ENCODE data around the gene CCL3.
"Not testable (repeated sequence)": the region's sequence is repeated elsewhere in the genome, so short reads cannot be mapped to it uniquely, and the experiment has no call there.

Gene CCL3

GRCh38 chr17:36089888-36090836, at the start of gene CCL3:
TSS of gene CCL3 (minus strand) at chr17:36090143. CDS start at chr17:36090058, 85 bp downstream.
- DNase-seq: no peak

DNA sequence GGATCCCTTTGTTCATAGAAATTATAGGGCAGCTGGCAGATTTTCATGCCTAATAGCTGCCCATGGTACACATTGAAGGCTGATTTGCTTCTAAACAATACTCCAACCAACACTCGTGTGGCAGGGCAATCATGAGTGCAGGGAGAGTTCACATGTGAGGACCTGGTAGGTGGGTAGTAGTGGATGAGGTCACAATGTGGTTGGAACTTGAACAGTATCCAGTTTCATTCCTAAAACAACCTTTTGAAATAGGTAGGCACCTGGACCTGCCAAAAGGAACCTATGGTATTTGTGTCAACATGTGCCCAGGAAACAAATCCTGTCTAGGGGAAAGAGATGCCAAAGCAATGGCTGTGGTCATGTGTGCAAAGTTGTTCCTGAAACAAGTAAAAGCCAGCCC, 46.5 kb upstream of the CCL3 start:
- no peak for DNase-seq

DNA sequence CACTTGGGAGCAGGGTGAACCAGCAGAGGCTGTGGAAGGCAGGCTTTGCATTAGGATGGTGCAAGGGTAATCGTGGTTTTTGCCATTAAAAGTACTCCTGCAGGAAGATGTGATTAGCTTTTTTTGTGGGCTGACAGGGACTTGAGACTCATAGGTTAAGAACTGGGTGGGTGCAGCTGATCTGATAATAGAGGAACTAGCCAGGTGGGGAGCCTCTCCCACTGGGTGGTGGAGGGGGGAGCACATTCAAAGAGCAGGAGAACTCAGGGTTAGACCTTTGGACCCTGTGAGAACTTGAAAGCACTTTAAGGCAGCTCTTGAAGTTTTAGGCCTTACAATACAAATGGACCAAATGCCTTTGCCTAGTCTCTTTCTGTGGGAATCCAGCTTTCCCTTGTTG, 46.1 kb upstream of the CCL3 start:
- no peak for DNase-seq

DNA sequence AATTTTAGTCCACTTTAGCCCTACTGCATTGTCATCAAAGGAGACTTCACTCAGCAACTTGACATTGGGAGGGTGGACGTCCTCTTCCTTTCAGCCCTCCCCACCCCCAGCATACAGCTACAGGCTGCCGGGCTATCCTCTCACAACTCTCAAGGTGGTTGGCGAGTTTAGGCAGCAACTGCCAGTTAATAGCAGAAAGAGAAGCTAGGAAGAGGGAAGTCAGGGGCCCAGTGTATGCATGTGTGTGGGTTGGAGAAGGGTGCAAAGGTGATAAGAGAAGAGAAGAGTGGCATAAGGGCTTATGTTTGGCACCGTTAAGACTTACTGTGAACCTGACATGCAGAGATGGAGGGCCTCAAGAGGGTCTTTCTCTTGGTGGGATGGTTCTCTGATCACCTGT, 45.5 kb upstream of the CCL3 start:
- DNase-seq: no peak

DNA sequence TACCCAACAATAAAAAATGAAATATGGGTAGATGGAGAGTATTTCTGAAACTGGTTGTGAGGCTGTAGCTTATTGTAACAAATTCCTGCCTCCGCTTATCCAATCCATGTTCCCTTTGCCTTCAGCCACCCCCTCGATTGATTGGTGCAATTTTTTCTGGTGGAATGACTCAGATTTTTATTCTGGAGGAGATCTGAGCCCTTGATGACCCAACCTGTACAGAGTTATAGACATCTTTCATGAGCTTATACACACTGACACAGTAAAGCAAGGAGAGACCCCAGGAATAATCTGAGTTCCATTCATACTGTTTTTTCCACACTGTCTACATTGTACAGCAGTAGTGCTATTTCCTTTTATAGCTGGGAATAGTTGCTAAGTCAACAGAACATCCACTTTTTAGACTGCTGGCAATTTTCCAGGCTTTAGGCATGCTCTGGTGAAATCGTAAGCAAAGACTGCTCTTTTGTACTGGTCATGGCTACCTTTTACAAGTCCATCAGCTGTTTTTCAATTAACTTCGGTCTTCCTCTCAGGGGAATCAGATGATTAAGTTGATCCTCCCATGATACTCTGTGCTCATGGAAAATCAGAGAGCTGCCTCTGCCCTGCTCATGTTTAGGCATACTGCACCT, 43.8 kb upstream of the CCL3 start:
- DNase-seq: no peak

DNA sequence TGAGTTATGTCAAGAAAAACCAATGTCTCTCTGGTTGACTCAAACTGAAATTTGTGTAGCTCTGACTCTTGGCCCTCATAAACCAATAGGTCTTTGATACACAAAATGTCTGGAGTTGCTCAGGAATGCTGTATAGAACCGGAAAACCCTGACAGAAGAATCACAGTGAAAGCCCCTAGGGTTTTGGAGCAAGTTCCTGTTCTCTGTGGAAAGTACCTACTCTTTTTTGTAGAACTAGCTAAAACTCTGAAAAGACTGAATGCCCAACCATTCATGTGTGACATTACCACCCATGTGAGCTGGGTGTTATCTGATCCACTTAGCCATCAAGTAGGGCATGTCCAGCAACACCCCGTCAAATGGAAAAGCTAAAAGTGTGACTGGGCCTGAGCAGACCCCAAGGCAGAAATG, 42.5 kb upstream of the CCL3 start:
- no peak for DNase-seq

GRCh38 chr17:36131931-36132330, 42.0 kb upstream of the CCL3 start:
- no peak for DNase-seq

DNA sequence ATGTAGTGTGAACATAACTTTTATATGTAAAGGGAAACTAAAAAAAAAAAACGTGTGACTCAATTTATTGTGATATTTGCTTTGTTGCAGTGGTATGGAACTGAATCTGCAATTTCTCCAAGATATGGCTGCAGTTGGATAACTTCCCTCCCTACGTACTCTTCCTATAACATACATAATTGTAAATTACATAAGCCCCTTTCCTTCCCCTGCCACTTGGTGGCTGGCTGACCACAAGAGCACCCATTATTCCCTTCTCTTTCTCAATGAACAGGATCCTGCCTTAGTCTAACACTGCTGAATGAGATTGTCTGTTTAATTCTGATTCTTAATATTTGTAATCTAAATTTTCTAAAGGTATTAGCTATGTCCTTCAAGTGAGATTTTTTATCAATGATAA, 41.5 kb upstream of the CCL3 start:
- DNase-seq: no peak

GRCh38 chr17:36130346-36130745, 40.4 kb upstream of the CCL3 start:
- no peak for DNase-seq

- no peak for DNase-seq
These were observed 39.7 kb upstream of the CCL3 start for GRCh38 chr17:36129616-36130015.

GRCh38 chr17:36128411-36128978, 38.6 kb upstream of the CCL3 start:
- no peak for DNase-seq

GRCh38 chr17:36127911-36128310, 38.0 kb upstream of the CCL3 start:
- DNase-seq: no peak

DNA sequence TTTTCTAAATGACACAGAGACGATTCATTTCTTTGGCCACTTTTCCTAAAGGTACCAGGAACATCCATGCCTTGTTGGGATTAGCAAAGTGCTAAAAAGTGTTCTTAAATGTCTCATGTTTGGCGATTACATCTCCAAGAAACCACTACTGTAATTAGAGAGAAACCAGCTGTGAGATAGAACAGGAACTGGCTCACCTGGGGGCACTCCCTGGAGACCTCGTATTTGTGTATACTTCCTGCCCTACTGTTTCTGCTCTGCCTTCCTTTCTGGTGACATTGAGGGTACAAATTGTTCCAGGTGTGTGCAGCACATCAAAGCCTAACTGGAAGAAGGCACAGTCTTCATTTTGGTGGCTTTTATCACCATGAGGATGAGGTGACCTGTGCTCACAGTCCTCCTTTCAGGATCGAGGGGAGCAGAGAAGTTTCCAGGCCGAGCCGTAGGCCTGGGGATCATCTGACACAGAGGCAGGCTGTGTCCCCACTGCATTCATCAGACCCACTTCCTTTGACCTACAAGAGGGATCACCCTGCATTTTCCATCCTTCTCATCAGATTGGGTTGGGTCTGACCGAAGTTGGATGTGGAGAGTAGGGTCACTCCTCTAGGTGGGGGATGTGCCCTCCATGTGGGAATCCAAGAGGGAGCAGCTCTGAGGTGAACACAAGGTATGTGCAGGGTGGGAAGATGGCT, 37.4 kb upstream of the CCL3 start:
- no peak for DNase-seq

GRCh38 chr17:36124879-36125824, 35.2 kb upstream of the CCL3 start:
- DNase-seq: no peak

GRCh38 chr17:36123431-36123830, 33.5 kb upstream of the CCL3 start:
- DNase-seq: no peak

GRCh38 chr17:36121099-36121498, 31.2 kb upstream of the CCL3 start:
- DNase-seq: not testable (repeated sequence)

GRCh38 chr17:36120221-36120620, 30.3 kb upstream of the CCL3 start:
- no peak for DNase-seq

DNA sequence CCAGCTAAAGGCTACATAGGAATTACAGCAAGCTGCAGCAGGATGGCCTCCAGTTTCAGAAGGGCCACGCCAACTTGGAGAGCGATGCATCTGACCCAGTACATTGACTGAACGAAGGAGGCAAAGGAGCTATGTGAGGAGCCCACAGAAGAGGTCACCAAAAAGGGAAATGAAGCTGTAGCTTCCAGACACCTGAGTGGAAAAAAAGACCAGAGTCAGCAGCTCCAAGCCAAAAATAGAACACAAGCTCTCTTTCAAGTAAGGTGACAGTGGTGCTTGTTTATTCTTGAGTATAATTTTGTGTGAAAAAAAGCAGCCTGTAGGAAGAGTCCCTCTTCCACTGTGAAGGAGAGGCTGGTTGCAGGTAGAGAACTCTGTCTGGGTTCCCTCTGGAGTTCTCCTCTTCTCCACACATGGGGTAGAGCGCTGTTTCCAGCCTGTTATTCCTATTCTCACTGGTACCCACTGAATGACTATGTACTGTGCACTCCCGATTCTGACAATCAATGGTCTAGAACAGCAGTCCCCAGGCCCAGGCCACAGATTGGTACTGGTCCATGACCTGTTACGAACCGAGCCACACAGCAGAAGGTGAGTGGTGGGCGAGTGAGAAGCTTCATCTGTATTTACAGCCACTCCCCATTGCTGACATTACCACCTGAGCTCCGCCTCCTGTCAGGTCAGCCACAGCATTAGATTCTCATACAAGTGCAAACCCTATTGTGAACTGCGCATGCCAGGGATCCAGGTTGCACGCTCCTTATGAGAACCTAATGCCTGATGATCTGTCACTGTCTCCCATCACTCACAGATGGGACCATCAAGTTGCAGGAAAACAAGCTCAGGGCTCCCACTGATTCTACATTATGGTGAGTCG, 28.8 kb upstream of the CCL3 start:
- DNase-seq: no peak

DNA sequence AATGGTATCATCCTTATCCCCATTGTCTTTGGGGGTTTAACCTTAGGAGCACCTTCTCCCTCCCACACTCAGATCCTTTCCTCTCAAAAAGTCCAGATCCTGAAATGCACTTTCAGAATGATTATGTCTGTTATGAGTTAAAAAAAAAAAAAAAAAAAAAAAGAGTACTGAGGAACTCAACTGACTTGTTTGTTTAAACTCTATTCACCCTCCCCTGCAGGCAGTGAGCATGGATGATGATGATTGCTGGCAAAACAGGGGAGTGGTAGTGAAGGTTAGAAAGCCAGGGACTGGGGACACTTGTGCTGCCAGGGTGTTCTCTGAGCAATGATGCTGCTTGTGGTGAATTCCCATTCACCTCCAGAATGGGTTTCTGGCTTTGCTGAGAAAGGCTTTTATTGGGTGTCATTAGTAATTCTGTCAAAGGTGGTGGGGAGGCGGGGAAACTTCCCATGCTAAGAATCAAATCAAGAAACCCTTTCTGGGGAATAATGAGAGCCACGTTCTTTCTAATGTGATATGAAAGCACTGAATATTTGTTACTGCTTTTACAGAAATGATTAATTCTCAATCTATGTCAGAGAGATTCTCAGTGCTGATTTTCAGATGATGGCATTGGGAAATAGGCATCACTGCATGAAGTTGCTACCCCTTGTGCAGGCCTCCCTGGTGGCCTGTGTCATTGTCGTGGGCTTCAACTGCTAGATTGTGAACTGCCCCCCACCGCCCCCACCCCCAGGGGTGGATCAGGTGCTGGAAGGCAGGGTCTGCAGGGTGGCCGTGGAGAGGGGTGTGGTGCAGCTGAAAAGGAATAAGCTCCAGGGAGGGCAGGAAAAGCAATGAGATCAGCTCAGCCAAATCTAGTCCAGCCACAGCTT, 27.8 kb upstream of the CCL3 start:
- DNase-seq: no peak

GRCh38 chr17:36115649-36115977, 25.7 kb upstream of the CCL3 start:
- DNase-seq: not testable (repeated sequence)

Measured in stimulated activated naive CD4-positive, alpha-beta T cell (primary cell).